T-cell (primary cell): Measurements from ENCODE around the gene VWA3B. TPM values are rescaled to one million over a fixed set of nuclear protein-coding genes. Genes with fewer than 3 reads are reported as not detected.

Source experiments
- ATAC-seq, 4 experiments: fragments of 200-7000 bp in 3 of 4; fragments of 150-1000 bp in 1 of 4; cut with Tn5 transposase; replicated peaks in 1 of 4; 1 replicate in 3 of 4; 2 replicates in 1 of 4; pipeline ENCODE4 v1.10.0; 2021; ENCODE audit warnings: moderate library complexity in 3 of 4, mild to moderate bottlenecking in 2 of 4, moderate number of reproducible peaks in 1 of 4
- CTCF ChIA-PET, 2 donors: fragments of 300-600 bp; sonication (Branson Sonifier 250); formaldehyde crosslinking; loops; one replicate each; lab custom pipeline; 2022; ENCODE audit warnings: antibody characterized with exemption in 2 of 2; lab: Charles Lee
- POLR2A ChIA-PET, 2 donors: fragments of 300-600 bp; sonication (Branson Sonifier 250); formaldehyde crosslinking; loops; one replicate each; lab custom pipeline; 2022; ENCODE audit warnings: antibody characterized with exemption in 2 of 2; lab: Charles Lee
- DNase-seq, 35 experiments: peaks; one replicate each; pipeline versions ENCODE4 v3.0.0 to v3.0.0-alpha.2; 2013 to 2023
- H3K27ac ChIP-seq: one replicate; pipeline ENCODE4 v1.5.1; 2013; ENCODE audit warnings: low read length
- H3K27me3 ChIP-seq, 2 experiments: replicated peaks in 1 of 2; 1 replicate in 1 of 2; 2 replicates in 1 of 2; pipeline versions ENCODE4 v1.6.1 to v1.7.0; 2013; ENCODE audit warnings: low read length in 1 of 2, mixed read lengths in 1 of 2; ENCODE audit not compliant: control insufficient read depth in 2 of 2, insufficient read depth in 2 of 2; ENCODE audit errors: extremely low read depth in 1 of 2
- H3K36me3 ChIP-seq, 2 donors: 1 replicate in 1 of 2; 2 replicates in 1 of 2; pipeline versions ENCODE4 v1.6.1 to v1.7.0; 2013; ENCODE audit warnings: low read length in 1 of 2; ENCODE audit not compliant: control insufficient read depth in 2 of 2, insufficient read depth in 1 of 2; ENCODE audit errors: extremely low read depth in 1 of 2
- H3K4me1 ChIP-seq, 2 experiments: 1 replicate in 1 of 2; 2 replicates in 1 of 2; pipeline versions ENCODE4 v1.6.1 to v1.7.0; 2013; ENCODE audit warnings: low read length in 2 of 2, mixed read lengths in 1 of 2; ENCODE audit not compliant: insufficient read depth in 2 of 2, control insufficient read depth in 1 of 2; ENCODE audit errors: extremely low read depth in 1 of 2
- H3K4me3 ChIP-seq, 2 donors: 1 replicate in 1 of 2; 2 replicates in 1 of 2; pipeline versions ENCODE4 v1.5.1 to v1.7.0; 2013; ENCODE audit warnings: mild to moderate bottlenecking in 2 of 2, low read length in 1 of 2, moderate library complexity in 1 of 2; ENCODE audit not compliant: control insufficient read depth in 1 of 2; ENCODE audit errors: extremely low read depth in 1 of 2
- H3K9me3 ChIP-seq: 2 replicates; pipeline ENCODE4 v1.7.0; 2013
- H3K27ac Mint-ChIP-seq, 2 donors: one replicate each; pipeline ENCODE4 v1.8.0; 2020 to 2021; ENCODE audit warnings: mild to moderate bottlenecking in 2 of 2, mixed read lengths in 2 of 2
- H3K27me3 Mint-ChIP-seq, 2 donors: one replicate each; pipeline ENCODE4 v1.8.0; 2021 to 2022; ENCODE audit warnings: mixed read lengths in 2 of 2
- H3K36me3 Mint-ChIP-seq: one replicate; pipeline ENCODE4 v1.8.0; 2021; ENCODE audit warnings: mixed read lengths
- H3K4me1 Mint-ChIP-seq, 3 donors: one replicate each; pipeline ENCODE4 v1.8.0; 2020 to 2022; ENCODE audit warnings: mixed read lengths in 3 of 3, mild to moderate bottlenecking in 1 of 3
- H3K4me3 Mint-ChIP-seq, 3 donors: one replicate each; pipeline ENCODE4 v1.8.0; 2020 to 2022; ENCODE audit warnings: mild to moderate bottlenecking in 3 of 3, mixed read lengths in 3 of 3, moderate library complexity in 3 of 3
- H3K9me3 Mint-ChIP-seq, 3 donors: one replicate each; pipeline ENCODE4 v1.8.0; 2020 to 2022; ENCODE audit warnings: mixed read lengths in 3 of 3
- WGBS: methylation state at CpG from one replicate; pipeline ENCODE4 v1.1.5; 2013; ENCODE audit warnings: missing lambda C conversion rate; ENCODE audit not compliant: insufficient coverage; 5-methylcytosine and 5-hydroxymethylcytosine counted together
- total RNA-seq, 35 experiments: library from RNA in 6 of 35; stranded (reverse) in 6 of 35; fragments of 120-200 nt in 1 of 35; gene quantifications; one replicate each; pipeline versions ENCODE4 v1.2.1 to v1.2.4 and lab custom pipeline; 2013 to 2026

Gene VWA3B
- total RNA-seq, 5 donors from 2014 or later (not counting 1 experiment from before 2014, with no cell fraction given) = not detected

- peaks cover 0 to 3% (median 0%) of the 10 kb centered on the region in 3 donors for H3K9me3 Mint-ChIP-seq
- H3K4me3 ChIP-seq = no peak overlapping the region
- peaks cover 0 to 9% of the 10 kb centered on the region in 2 experiments for H3K27me3 ChIP-seq
- ChIA-PET CTCF (no interaction called here), POLR2A (no interaction called here)
- no peaks in the 10 kb centered on the region for H3K36me3 ChIP-seq
- no CpG with 5 or more reads among the region's 7 CpGs for WGBS
- ATAC-seq (no peak), DNase-seq (no peak)
- no peaks in the 10 kb centered on the region for H3K9me3 ChIP-seq
- no peak overlapping the region for H3K4me3 Mint-ChIP-seq
- H3K4me1 Mint-ChIP-seq = no peaks in the 10 kb centered on the region
- H3K4me1 ChIP-seq = no peaks in the 10 kb centered on the region
- no peak overlapping the region for H3K27ac ChIP-seq
- peaks cover 23 to 28% of the 10 kb centered on the region in 2 donors for H3K27me3 Mint-ChIP-seq
- H3K27ac Mint-ChIP-seq = no peak overlapping the region
- no peaks in the 10 kb centered on the region for H3K36me3 Mint-ChIP-seq
These were observed 269.8 kb downstream of the VWA3B start for GRCh38 chr2:98356729-98357128.

DNA sequence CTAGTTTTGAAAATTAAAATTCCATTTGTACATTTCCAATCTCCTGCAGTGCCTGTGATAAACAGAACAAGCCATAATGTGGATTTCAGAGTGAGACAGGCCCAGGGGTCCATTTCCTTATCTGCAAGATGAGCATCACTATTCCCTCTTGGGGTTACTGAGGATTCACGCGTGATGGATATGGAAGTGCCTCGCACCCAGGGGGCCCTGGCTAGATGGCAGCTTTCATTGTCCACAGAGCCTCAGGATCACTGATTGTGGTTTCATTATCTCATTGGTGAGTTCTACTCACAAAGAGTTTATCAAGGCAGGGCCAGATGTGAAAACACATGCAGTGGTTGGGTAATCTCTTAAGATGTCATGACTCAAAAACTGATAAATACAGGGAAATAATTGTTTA is 270.9 kb downstream of the VWA3B start:
- Mint-ChIP-seq H3K36me3 (no peaks in the 10 kb centered on the region), H3K4me3 (no peak overlapping the region), H3K4me1 (no peaks in the 10 kb centered on the region), H3K9me3 (peaks cover 0 to 3% (median 0%) of the 10 kb centered on the region in 3 donors), H3K27me3 (peaks cover 26% of the 10 kb centered on the region in 2 donors), H3K27ac (no peak overlapping the region)
- DNase-seq = no peak
- H3K36me3 ChIP-seq = no peaks in the 10 kb centered on the region
- H3K9me3 ChIP-seq = no peaks in the 10 kb centered on the region
- 85% methylated on average over 3 of the region's 3 CpGs for WGBS
- H3K4me3 ChIP-seq = no peak overlapping the region
- ATAC-seq = no peak
- ChIA-PET CTCF (no interaction called here), POLR2A (no interaction called here)
- H3K27me3 ChIP-seq = peaks cover 0 to 9% of the 10 kb centered on the region in 2 experiments
- H3K4me1 ChIP-seq = no peaks in the 10 kb centered on the region
- H3K27ac ChIP-seq = no peak overlapping the region

DNA sequence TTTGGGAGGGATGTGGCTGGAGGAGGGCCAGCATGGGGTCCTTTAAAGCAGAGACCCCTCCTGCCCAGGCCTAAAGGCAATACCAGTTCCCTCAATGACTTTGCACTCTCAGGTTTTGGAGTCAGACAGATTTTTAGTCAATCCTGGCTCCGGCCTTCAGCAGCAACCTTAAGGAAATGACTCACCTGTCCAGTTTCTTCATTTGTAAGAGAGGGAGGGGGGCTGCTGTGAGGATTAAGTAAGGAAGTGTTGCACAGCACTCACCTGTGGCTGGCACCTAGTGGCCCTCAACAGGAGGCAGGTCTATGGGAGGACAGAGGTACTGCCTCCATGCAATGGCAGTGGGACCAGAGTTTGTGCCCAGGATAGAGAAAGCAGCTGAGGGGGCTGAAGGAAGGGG is 273.0 kb downstream of the VWA3B start:
- no CpG with 5 or more reads among the region's 1 CpG for whole genome bisulfite sequencing
- Mint-ChIP-seq H3K9me3 (peaks cover 0 to 3% (median 0%) of the 10 kb centered on the region in 3 donors), H3K4me1 (no peaks in the 10 kb centered on the region), H3K36me3 (no peaks in the 10 kb centered on the region), H3K27me3 (peaks cover 25 to 26% of the 10 kb centered on the region in 2 donors), H3K27ac (no peak overlapping the region), H3K4me3 (no peak overlapping the region)
- Histone ChIP-seq H3K27me3 (peaks cover 0 to 9% of the 10 kb centered on the region in 2 experiments), H3K9me3 (no peaks in the 10 kb centered on the region), H3K4me3 (no peak overlapping the region), H3K4me1 (no peaks in the 10 kb centered on the region), H3K27ac (no peak overlapping the region), H3K36me3 (no peaks in the 10 kb centered on the region)
- ATAC-seq (no peak), DNase-seq (no peak)
- POLR2A ChIA-PET = no interaction called here
- CTCF ChIA-PET = interaction anchor here in 1 of 2 donors (0.6 kb wide), 1 partner anchor 10 kb away, joined by 4 read pairs; no protein-coding TSS in a partner anchor

Other genes starting within 250 kb of the VWA3B start
- 10 to 100 TPM; 39.3 to 43.9 (median 41.1) TPM for gene TMEM131, start 91.2 kb upstream of the VWA3B start, total RNA-seq